Hematopoietic multipotent progenitor cell (in vitro differentiated cells): Measurements from ENCODE around the gene ATP8A2. TPM values are rescaled to one million over a fixed set of nuclear protein-coding genes. Genes with fewer than 3 reads are reported as not detected.

Source experiments
- DNase-seq, 3 donors: peaks; one replicate each; pipeline ENCODE4 v3.0.0-alpha.2; 2011 to 2015; ENCODE audit warnings: low read depth in 2 of 3, low spot score in 2 of 3
- total RNA-seq: library from RNA; depleted of rRNA; stranded (reverse); fragments of >200 nt; gene quantifications from one replicate; pipeline ENCODE4 v1.2.3, GENCODE V29; 2012

Gene ATP8A2
- total RNA-seq, 1 donor: under 0.01 TPM

DNA sequence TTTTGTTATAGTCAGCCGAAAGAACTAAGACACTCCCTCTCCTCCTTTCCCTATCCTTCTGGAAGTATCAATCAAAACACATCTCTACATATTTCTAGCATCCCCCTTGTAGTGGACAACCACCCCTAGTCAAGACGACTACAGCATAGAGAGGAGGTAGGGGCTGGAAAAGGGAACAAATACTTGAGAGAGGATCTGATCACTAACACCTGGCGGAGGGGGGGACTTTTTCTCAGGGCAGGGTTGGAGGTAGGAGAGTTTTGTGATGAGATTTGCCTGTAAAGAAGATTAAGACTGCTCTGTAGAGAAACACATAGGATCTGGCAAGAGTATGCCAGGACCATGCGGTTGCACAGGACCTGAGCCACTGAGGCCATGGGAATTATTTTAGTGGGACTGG is 471.9 kb downstream of the ATP8A2 start:
- DNase-seq: no peak

DNA sequence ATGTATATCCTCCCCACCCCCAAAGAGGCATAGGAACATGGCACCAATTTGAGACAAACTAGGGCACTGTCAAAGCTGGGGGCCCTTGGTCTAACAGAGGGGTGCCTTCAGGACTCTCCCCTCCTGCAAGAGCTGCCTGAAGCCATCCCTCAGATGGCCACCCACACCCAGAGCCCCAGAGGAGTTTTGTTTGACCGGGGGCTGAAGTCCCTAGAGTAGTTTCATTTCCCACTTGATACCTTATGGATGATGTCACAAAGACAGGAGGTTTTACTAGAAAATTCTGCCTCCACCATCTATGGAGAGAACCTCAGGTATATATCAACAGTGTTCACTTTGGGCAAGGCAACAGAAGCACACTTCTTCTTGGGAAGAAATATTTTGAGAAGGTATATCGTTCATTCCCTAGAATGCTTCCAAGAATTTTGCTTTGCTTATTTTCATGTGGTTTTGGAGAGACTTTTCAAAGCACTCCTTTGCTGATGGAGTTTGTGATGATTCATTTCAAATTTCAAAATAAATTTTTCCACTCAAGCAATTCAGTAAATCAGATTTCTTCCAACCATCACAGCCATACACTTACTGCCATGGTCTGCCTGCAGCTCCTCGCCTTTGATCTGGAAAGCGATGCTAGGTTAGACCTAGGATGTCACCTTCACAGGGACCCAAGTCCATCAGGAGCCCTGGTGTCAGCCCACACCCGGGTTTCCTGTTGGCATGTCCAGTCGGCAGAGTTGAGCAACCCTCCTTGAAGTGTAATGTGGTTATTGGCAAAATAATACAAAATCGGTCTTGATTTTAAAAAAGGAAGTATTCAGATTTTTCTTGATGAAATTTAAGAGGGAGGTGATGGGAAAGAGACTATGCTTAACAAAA is 473.0 kb downstream of the ATP8A2 start:
- DNase-seq: no peak

- DNase-seq: no peak
Measured at GRCh38 chr13:25846222-25846984, 474.6 kb downstream of the ATP8A2 start.

- DNase-seq: peak in 1 of 3 donors; percentile 14
Measured at GRCh38 chr13:25847145-25847544, 475.4 kb downstream of the ATP8A2 start.

DNA sequence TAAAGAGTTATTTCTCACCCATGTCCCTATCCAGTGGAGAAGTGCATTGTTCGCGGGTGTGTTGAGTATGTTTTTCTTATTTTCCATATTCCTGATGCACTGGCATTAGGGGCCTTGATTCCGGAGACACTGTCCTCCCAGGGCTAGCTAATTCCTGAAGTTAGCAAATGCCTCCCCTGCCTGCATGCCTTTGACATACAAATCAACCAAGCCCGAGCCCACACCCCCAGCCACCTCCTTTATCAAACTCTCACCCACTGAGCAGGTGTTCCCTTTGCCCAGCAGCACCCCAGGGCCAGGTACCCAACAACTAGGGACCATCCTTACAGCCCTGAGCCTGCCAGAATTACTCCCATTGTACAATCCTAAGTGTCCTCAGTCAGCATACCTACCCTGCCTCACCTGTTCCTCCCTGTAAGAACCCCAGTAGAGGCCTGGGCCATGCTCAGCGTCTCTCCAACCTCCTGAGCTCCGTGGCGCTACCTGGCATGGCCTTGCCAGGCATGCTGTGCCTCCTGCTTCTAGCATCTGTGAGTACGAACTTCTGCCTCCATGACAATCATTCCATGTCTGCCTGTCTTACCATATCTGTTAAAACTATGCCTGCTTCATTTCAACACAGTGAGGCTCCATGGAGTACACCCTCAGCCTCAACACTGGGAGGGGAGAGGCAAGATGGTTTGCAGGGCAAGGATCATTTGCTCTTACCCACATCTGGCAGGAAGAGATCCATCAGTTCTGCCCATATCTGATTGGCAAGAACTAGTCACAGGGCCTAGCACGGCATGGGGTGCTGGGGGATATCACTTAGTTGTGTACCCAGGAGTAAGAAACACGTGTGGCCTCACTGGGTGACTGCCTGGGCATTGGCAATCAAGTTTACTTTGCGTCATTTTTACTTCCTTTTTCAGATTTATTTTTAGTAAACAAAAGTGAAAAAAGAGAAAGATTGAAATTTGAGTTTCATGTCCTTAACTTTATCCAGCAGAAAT is 476.2 kb downstream of the ATP8A2 start:
- DNase-seq: no peak

DNA sequence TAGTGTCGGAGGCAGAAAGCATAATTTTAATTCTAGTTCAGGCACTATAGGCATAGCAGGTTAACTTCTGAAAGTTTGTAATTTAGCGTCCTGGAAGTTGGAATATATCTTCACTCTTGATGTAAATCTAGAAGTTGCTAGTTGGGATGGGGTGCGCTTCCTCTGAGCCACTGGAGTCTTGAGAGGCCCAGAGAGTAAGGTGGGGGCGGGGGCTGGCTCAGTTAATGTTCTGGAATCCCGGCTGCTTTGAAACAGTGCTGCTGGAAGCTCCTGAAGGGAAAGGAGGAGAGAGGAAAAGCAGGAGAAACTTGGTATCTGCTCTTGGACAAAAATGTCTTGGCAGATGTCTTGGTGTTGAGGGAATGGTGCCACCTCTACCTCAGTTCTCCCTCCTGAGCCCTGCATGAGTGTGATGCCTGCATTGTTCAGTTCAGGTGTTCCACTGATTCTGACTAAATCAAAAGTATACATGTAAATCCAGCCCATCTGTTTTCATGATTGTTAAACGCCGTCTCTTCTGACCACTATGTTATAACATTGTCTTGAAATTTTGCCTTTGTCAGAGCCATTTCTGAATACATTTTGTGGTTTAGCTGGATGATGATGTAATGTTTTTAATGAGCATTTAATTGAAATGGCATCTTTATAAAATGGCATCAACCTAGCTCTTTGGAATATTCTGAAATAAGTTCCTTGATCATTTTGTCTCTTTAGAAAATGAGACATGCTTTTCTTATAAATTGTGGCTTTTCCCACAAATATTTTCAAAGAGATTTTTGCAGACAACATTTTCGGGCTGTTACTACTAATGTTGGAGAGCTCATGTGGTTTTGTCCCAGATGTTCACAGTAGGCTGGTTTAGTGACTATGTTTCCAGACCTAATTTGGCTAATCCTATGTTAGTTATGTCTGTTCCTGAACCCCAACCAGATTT is 477.3 kb downstream of the ATP8A2 start:
- no peak for DNase-seq

DNA sequence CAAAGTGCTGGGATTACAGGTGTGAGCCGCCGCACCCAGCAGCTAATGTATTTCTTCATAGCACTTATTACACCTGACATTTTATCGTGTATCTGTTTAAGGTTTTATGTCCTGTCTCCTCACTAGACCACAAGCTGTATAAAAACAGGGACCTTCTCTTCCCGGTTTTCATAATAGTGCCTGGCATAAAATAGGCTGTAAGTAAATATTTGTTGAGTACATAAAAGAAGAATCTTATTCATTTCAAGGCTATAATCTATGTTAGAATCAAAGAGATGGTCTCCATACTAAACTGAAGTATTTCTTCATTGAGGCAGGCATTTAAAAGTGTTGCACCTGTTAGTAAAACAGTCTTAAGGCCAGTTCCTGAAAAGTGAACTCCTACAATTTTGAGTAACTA is 486.1 kb downstream of the ATP8A2 start:
- no peak for DNase-seq

DNA sequence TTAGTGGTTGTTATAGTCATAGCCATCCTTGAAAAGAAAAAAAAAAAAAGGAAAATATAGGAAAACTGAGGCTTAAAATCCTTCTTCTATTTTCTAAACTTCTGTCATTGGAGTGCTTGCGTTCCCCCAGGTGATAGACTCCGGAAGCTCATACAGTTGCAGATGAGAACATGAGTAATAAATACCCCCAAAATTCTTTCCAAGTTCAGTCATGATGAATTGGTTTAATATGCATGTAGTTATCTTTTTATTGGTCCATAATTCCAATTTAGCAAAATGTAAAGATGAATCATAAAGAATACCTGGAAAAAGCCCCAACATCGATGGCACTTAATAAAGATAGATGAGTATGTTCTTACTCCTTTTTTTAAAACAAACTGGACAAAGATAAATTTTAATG is 487.8 kb downstream of the ATP8A2 start:
- DNase-seq: no peak

- no peak for DNase-seq
Measured at GRCh38 chr13:25860265-25860664, 488.5 kb downstream of the ATP8A2 start.

DNA sequence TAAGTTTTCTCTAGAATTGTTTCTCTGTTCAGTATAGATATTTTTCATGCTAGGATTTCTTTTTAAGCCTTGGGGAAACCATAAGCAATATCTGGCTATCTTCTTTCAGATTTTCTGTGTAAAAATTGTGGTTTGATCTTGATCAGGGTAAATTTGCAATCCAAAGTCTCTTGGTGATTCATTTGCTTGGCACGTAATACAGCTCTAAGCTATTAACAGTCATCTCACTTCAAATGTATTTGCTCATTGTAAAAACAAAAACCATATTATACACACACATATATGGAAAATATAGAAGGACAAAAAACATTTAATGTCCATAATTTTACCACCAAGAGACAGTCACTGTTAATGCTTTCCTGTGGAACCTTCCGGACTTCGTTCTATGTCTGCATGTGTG is 489.1 kb downstream of the ATP8A2 start:
- DNase-seq: no peak

DNA sequence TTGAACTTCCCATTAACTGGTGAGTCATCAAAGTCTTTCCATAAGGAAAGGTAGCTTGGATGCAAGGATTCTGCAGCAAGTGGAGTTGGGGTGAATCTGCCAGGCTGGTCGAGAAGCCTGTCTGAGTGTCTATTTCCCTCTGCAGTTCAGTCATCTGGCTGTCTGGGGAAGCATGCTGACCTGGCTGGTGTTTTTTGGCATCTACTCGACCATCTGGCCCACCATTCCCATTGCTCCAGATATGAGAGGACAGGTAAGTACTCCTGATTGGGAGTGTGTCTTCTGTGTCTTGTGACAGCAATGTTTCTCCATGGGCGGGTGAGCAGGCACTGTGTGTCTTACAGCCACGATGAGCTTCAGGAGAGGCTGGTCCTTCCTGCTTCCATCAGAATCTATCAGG is 490.4 kb downstream of the ATP8A2 start:
- no peak for DNase-seq

GRCh38 chr13:25864116-25864515 is 492.3 kb downstream of the ATP8A2 start:
- no peak for DNase-seq

DNA sequence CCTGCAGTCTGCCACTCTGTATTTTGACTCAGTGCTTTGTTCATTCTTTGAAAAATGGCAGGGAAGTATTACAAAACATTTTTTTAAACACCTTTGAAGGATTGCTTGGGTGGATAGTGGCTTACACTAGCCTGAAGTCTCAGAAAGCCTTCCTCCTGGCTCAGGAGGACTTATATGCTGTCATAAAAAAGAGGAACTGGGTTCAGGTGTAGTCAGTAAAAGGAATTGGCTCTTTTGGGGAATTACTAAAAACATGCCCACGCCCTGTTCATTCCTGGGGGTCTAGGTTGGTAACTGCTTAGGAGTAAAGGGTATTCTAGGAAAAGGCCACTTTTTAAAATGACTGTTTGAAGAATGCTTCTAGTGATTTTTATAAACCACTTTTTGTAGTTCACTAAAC is 493.2 kb downstream of the ATP8A2 start:
- no peak for DNase-seq

DNA sequence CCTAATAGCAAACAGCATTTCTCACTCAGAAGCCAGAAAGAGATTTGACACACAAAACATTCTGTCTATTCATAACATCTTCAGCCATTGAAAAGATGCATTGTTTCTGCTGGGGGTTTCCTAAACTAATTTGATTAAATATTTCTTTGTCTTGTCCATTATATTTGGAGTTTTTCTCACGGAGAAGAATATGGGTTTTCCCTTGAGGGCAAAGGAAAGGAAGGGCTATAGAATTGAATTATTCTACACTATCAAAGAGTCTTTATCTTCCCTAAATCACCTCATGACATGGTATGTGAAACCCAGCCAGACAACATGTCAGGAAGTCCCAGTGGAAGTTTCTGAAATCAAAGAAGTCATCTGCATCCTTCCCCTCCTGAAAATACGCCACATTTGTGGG is 493.6 kb downstream of the ATP8A2 start:
- DNase-seq: no peak

DNA sequence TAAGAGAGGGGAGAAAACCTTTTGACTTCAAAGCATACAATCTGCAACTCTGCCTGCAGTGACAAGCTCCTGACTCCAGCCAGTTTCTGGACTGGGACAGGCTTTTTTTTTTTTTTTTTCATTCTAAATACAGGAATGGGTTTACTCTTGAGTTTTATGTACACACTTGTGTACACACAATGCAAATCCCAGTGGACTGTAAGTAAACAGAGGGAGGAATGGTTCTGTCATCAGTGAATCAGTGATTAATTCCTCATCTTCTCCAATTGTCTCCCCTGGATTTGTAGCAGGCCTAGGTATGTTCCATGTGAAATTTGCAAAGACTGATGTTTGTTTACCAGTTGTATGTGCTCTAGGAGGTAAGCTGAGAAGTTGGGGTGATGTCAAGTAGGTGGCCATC is 495.3 kb downstream of the ATP8A2 start:
- no peak for DNase-seq

DNA sequence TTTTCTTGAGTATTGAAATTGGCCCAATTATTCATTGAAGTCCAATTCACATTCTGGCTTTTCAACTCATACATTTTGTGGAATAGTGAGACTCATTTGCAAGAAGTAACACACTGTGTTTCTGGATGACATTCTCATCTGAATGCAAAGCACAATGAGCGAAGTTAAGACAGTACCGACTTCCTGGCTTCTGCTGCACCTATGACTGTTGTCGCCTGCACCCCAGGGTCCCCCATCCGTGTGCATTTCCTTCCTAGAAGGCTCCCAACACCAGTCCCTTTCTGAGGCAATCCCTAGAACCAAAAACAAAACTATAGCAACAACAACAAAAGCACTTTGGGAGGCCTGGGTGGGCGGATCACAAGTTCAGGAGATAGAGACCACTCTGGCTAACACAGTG is 496.7 kb downstream of the ATP8A2 start:
- DNase-seq: no peak

DNA sequence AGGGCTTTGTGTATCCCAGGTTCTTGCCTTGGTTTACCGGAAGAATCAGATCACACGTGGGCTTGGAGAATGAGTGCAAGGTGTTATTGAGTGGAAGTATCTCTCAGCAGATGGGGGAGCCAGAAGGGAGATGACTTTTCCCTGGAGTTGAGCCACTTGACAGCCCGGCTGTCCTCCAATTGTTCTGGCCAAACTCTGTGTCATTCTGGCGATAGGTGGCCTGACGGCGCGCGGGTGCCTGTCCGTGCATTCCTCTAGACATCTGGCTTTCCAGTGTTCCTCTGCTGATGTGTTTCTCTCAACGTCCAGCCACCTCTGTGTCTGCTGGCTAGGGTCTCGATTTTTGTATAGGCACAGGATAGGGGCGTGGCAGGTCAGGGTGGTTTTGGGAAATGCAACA is 498.2 kb downstream of the ATP8A2 start:
- DNase-seq: no peak

DNA sequence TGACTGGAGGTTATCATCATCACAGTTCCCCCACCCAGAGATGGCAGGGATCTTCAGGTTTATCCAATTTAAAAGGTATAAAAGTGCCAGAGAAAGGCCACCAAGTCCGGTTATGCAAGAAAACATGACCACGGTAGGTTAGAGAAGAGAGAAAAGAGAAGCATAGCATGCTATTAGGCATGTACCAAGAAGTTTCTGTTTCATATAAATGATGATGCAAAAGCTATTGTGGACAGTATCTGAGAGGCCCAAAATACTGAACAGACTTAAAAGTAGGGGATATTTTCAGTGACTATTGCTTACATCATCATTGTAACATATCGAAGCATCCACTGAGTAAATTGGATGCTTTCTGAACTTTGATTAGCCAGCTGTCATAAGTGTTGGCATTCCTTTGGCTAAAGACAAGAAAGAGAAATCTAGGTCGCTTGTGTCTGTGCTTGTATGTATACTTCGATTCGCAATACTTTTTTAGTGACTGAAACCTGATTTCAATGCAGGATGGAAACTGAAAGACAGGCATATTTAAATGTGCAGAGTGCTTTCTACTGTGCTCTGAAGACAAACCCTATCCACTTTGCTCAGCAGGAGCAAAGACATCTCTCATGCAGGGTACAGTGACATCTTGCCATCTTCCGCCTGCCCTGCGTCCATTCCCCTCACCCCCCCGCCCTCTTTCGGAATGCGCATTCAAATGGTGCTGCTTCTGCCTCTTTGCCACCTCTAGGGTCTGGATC is 499.8 kb downstream of the ATP8A2 start:
- no peak for DNase-seq
